ENCODE results near the gene CELF2. TPM values are rescaled to one million over a fixed set of nuclear protein-coding genes. Genes with fewer than 3 reads are reported as not detected.

The CELF2 gene
- total and polyA plus RNA-seq, 2 donors from 2014 or later: 1.7 to 39.2 TPM

DNA sequence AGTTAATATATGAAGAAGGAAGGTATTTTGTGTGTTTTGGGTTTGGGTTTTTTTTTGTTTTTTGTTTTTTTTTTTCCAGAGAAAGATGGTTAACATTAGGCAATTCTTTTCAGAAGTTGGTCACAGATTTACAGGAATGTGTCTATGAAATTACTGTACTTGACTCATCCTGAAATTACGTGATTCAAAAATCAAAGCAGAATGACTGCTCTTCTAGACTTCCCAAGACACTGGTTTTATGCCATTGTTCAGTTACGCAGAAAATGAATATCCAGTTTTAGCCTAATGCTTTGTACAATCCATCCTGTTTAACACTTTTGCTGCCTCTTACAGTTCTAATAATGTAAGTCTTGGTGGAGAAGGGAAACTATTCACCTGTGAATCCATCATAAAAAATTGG is 39.7 kb upstream of the CELF2 start:
- Histone ChIP-seq H3K27me3 (ENCODE audit: control insufficient read depth, insufficient read depth, low read length) (no peaks in the 10 kb centered on the region), H3K36me3 (ENCODE audit: control insufficient read depth in 2 of 3, insufficient read depth in 3 of 3, low read length in 3 of 3) (no peaks in the 10 kb centered on the region), H3K4me1 (ENCODE audit: control insufficient read depth in 2 of 3, insufficient read depth in 2 of 3, low read depth in 1 of 3, low read length in 3 of 3) (no peaks in the 10 kb centered on the region), H3K9ac (ENCODE audit: low read length in 3 of 3) (no peak overlapping the region), H3K27ac (ENCODE audit: low read depth in 2 of 2, low read length in 2 of 2) (no peak overlapping the region), H3K4me3 (ENCODE audit: low read length in 3 of 3) (no peak overlapping the region), H3K9me3 (ENCODE audit: control insufficient read depth in 2 of 3, insufficient read depth in 1 of 3, low read length in 3 of 3) (no peaks in the 10 kb centered on the region)
- no peak for FAIRE-seq
- intact Hi-C loops (cut with DNase I): no loop called here
- TF ChIP-seq, protein P1, sequence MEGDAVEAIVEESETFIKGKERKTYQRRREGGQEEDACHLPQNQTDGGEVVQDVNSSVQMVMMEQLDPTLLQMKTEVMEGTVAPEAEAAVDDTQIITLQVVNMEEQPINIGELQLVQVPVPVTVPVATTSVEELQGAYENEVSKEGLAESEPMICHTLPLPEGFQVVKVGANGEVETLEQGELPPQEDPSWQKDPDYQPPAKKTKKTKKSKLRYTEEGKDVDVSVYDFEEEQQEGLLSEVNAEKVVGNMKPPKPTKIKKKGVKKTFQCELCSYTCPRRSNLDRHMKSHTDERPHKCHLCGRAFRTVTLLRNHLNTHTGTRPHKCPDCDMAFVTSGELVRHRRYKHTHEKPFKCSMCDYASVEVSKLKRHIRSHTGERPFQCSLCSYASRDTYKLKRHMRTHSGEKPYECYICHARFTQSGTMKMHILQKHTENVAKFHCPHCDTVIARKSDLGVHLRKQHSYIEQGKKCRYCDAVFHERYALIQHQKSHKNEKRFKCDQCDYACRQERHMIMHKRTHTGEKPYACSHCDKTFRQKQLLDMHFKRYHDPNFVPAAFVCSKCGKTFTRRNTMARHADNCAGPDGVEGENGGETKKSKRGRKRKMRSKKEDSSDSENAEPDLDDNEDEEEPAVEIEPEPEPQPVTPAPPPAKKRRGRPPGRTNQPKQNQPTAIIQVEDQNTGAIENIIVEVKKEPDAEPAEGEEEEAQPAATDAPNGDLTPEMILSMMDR (IDR thresholded peaks at IDR 0.05; ENCODE audit: borderline replicate concordance, extremely low read depth, insufficient read depth): no peak
- no peak for DNase-seq

DNA sequence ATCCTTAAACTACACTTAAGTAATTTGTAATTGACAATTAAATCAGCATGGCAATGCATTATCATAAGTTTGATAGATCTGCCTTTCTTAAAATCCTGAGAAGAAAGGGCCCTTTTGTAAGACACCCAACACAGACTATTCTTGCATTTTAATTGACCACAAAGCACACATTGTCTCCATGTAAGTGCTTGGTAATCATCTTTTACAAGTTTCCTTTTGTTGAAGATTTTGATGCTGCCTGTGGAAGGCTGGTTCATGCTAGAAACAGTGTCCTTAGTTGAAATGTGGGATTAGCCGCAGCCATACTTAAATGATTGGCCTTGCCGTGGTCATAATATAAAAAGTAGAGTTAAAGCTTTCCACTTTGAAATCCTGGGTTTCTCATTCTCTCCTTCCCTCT is 32.3 kb upstream of the CELF2 start:
- TF ChIP-seq, protein P1 (IDR thresholded peaks at IDR 0.05; ENCODE audit: borderline replicate concordance, extremely low read depth, insufficient read depth): no peak

DNA sequence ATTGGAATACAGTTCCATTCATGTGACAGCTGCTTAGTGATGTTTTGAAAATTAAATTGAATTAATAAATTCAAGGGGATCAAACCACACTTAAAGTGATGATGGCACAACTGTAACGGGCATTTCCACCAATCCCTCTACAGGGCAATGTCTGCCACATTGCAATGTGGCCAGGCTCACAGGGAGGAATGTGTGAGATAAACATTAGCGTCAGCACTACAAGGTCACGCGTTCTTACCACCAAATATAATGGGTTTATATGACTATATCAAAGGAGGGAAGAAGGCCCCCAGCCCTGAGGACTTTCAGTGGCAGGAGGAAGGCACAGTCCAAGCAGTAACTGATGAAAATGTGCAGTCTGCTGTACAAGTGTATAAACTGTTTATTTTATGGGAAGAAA is 31.1 kb upstream of the CELF2 start:
- intact Hi-C loops (cut with DNase I): no loop called here
- Histone ChIP-seq H3K27me3 (ENCODE audit: control insufficient read depth, insufficient read depth, low read length) (no peaks in the 10 kb centered on the region), H3K36me3 (ENCODE audit: control insufficient read depth in 2 of 3, insufficient read depth in 3 of 3, low read length in 3 of 3) (no peaks in the 10 kb centered on the region), H3K27ac (ENCODE audit: low read depth in 2 of 2, low read length in 2 of 2) (no peak overlapping the region), H3K4me1 (ENCODE audit: control insufficient read depth in 2 of 3, insufficient read depth in 2 of 3, low read depth in 1 of 3, low read length in 3 of 3) (no peaks in the 10 kb centered on the region), H3K9ac (ENCODE audit: low read length in 3 of 3) (no peak overlapping the region), H3K4me3 (ENCODE audit: low read length in 3 of 3) (no peak overlapping the region), H3K9me3 (ENCODE audit: control insufficient read depth in 2 of 3, insufficient read depth in 1 of 3, low read length in 3 of 3) (no peaks in the 10 kb centered on the region)
- DNase-seq: no peak
- TF ChIP-seq, protein P1 (IDR thresholded peaks at IDR 0.05; ENCODE audit: borderline replicate concordance, extremely low read depth, insufficient read depth): no peak
- FAIRE-seq: no peak

More for the DNA sequence above, 32.3 kb upstream of the CELF2 start:
- Histone ChIP-seq H3K9ac (ENCODE audit: low read length in 3 of 3) (no peak overlapping the region), H3K27me3 (ENCODE audit: control insufficient read depth, insufficient read depth, low read length) (no peaks in the 10 kb centered on the region), H3K4me3 (ENCODE audit: low read length in 3 of 3) (no peak overlapping the region), H3K9me3 (ENCODE audit: control insufficient read depth in 2 of 3, insufficient read depth in 1 of 3, low read length in 3 of 3) (no peaks in the 10 kb centered on the region), H3K27ac (ENCODE audit: low read depth in 2 of 2, low read length in 2 of 2) (no peak overlapping the region), H3K36me3 (ENCODE audit: control insufficient read depth in 2 of 3, insufficient read depth in 3 of 3, low read length in 3 of 3) (no peaks in the 10 kb centered on the region), H3K4me1 (ENCODE audit: control insufficient read depth in 2 of 3, insufficient read depth in 2 of 3, low read depth in 1 of 3, low read length in 3 of 3) (no peaks in the 10 kb centered on the region)
- intact Hi-C loops (cut with DNase I): no loop called here
- DNase-seq (no peak), FAIRE-seq (no peak)

DNA sequence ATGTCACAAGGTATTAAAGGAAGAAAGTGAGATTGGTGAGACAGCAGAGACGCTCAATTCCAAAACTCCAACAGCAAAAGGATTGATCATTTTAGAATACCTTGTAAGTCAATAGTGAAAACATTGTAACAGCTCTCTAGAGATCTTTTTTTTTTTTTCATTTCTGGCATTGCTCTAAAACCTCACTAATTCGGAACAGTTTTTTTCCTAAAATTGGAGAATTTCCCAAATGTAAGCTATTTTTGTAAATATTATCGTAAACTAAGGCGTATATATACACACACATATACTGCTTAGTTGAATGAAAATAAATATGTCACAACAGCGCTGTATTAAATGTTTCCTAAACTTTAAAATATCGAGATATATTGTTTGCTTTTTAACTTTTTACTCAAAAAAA is 30.6 kb upstream of the CELF2 start:
- TF ChIP-seq, protein P1 (IDR thresholded peaks at IDR 0.05; ENCODE audit: borderline replicate concordance, extremely low read depth, insufficient read depth): no peak
- H3K27me3 ChIP-seq (ENCODE audit: control insufficient read depth, insufficient read depth, low read length): no peaks in the 10 kb centered on the region
- H3K9ac ChIP-seq (ENCODE audit: low read length in 3 of 3): no peak overlapping the region
- H3K4me1 ChIP-seq (ENCODE audit: control insufficient read depth in 2 of 3, insufficient read depth in 2 of 3, low read depth in 1 of 3, low read length in 3 of 3): no peaks in the 10 kb centered on the region
- H3K36me3 ChIP-seq (ENCODE audit: control insufficient read depth in 2 of 3, insufficient read depth in 3 of 3, low read length in 3 of 3): no peaks in the 10 kb centered on the region
- intact Hi-C loops (cut with DNase I): no loop called here
- no peaks in the 10 kb centered on the region for H3K9me3 ChIP-seq (ENCODE audit: control insufficient read depth in 2 of 3, insufficient read depth in 1 of 3, low read length in 3 of 3)
- FAIRE-seq (no peak), DNase-seq (no peak)
- H3K4me3 ChIP-seq (ENCODE audit: low read length in 3 of 3): no peak overlapping the region
- H3K27ac ChIP-seq (ENCODE audit: low read depth in 2 of 2, low read length in 2 of 2): no peak overlapping the region

Data from kidney (tissue), 14 donors.